ENCODE data around the gene SH3RF3. TPM values are rescaled to one million over a fixed set of nuclear protein-coding genes. Genes with fewer than 3 reads are reported as not detected.

SH3RF3 gene
- total RNA-seq, 1 donor from 2014 or later = 0.28 TPM

DNA sequence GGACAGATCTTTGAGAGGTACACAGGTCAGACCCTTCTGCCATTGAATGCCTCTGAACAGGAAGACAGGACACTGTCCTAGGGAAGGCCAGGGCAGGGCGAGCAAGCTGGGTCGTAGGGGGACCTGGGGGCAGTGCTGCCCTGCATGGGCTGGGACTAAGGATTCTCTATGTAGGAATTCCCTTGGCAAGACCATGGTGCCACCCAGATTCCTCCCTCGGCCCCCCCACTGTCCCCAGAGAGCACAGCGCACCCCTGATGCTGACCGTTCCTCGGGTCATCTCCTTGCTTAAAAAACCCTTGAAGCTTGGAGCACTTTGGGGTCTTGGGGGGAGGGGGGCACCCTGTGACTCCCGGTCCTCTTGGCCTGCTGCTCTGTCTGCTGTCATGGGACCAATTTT lies 289.7 kb downstream of the SH3RF3 start:
- no peaks in the 10 kb centered on the region for H3F3A ChIP-seq (ENCODE audit: low read depth)
- H4K20me1 ChIP-seq (ENCODE audit: low read depth) = no peaks in the 10 kb centered on the region
- H2AFZ ChIP-seq (replicated peaks) = no peak overlapping the region
- TF ChIP-seq, protein P1, sequence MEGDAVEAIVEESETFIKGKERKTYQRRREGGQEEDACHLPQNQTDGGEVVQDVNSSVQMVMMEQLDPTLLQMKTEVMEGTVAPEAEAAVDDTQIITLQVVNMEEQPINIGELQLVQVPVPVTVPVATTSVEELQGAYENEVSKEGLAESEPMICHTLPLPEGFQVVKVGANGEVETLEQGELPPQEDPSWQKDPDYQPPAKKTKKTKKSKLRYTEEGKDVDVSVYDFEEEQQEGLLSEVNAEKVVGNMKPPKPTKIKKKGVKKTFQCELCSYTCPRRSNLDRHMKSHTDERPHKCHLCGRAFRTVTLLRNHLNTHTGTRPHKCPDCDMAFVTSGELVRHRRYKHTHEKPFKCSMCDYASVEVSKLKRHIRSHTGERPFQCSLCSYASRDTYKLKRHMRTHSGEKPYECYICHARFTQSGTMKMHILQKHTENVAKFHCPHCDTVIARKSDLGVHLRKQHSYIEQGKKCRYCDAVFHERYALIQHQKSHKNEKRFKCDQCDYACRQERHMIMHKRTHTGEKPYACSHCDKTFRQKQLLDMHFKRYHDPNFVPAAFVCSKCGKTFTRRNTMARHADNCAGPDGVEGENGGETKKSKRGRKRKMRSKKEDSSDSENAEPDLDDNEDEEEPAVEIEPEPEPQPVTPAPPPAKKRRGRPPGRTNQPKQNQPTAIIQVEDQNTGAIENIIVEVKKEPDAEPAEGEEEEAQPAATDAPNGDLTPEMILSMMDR (IDR thresholded peaks at IDR 0.05) = no peak
- TF ChIP-seq EZH2phosphoT487 (IDR thresholded peaks at IDR 0.05) (no peak), EZH2 (IDR thresholded peaks at IDR 0.05) (no peak)
- H3K79me2 ChIP-seq (ENCODE audit: low read depth) = no peaks in the 10 kb centered on the region
- no peaks in the 10 kb centered on the region for H3K27me3 ChIP-seq
- H3K4me1 ChIP-seq = no peaks in the 10 kb centered on the region
- Mint-ChIP-seq H3K36me3 (peaks cover 11% of the 10 kb centered on the region), H3K4me3 (no peak overlapping the region), H3K9me3 (no peaks in the 10 kb centered on the region), H3K27ac (no peak overlapping the region), H3K27me3 (ENCODE audit: insufficient read depth, low read depth) (peaks cover 7% of the 10 kb centered on the region), H3K4me1 (peaks cover 18% of the 10 kb centered on the region)
- DNase-seq (ENCODE audit: low spot score) = no peak
- no peak overlapping the region for H3K4me2 ChIP-seq
- H3K36me3 ChIP-seq = no peaks in the 10 kb centered on the region
- no peak overlapping the region for H3K27ac ChIP-seq
- H3K9ac ChIP-seq = no peak overlapping the region
- H3K9me3 ChIP-seq (ENCODE audit: low read depth) = no peaks in the 10 kb centered on the region
- H3K4me3 ChIP-seq = no peak overlapping the region

GRCh38 chr2:109419171-109419756 lies 290.3 kb downstream of the SH3RF3 start:
- no peak for DNase-seq (ENCODE audit: low spot score)
- H3K9me3 ChIP-seq (ENCODE audit: low read depth) = no peaks in the 10 kb centered on the region
- no peaks in the 10 kb centered on the region for H3K36me3 ChIP-seq
- Mint-ChIP-seq H3K9me3 (no peaks in the 10 kb centered on the region), H3K27ac (peak overlapping the region; percentile 21), H3K27me3 (ENCODE audit: insufficient read depth, low read depth) (peaks cover 4% of the 10 kb centered on the region), H3K4me1 (peaks cover 18% of the 10 kb centered on the region), H3K36me3 (peaks cover 9% of the 10 kb centered on the region), H3K4me3 (no peak overlapping the region)
- H3K79me2 ChIP-seq (ENCODE audit: low read depth) = no peaks in the 10 kb centered on the region
- H3K4me2 ChIP-seq = no peak overlapping the region
- no peaks in the 10 kb centered on the region for H3F3A ChIP-seq (ENCODE audit: low read depth)
- no peak overlapping the region for H3K9ac ChIP-seq
- no peak for TF ChIP-seq EZH2phosphoT487 (IDR thresholded peaks at IDR 0.05)
- TF ChIP-seq, protein P1 (IDR thresholded peaks at IDR 0.05) = no peak
- TF ChIP-seq EZH2 (IDR thresholded peaks at IDR 0.05) = no peak
- no peak overlapping the region for H3K4me3 ChIP-seq
- no peaks in the 10 kb centered on the region for H3K27me3 ChIP-seq
- H3K27ac ChIP-seq = no peak overlapping the region
- H4K20me1 ChIP-seq (ENCODE audit: low read depth) = no peaks in the 10 kb centered on the region
- H3K4me1 ChIP-seq = no peaks in the 10 kb centered on the region
- no peak overlapping the region for H2AFZ ChIP-seq (replicated peaks)

- TF ChIP-seq EZH2phosphoT487 (IDR thresholded peaks at IDR 0.05) (no peak), EZH2 (IDR thresholded peaks at IDR 0.05) (no peak)
- TF ChIP-seq, protein P1 (IDR thresholded peaks at IDR 0.05) = no peak
These were observed 291.0 kb downstream of the SH3RF3 start for GRCh38 chr2:109419960-109420370.

More at GRCh38 chr2:109419960-109420370, 291.0 kb downstream of the SH3RF3 start:
- DNase-seq (ENCODE audit: low spot score) = no peak
- Mint-ChIP-seq H3K27me3 (ENCODE audit: insufficient read depth, low read depth) (peaks cover 2% of the 10 kb centered on the region), H3K4me1 (peaks cover 18% of the 10 kb centered on the region), H3K9me3 (no peaks in the 10 kb centered on the region), H3K27ac (no peak overlapping the region), H3K4me3 (no peak overlapping the region), H3K36me3 (peaks cover 9% of the 10 kb centered on the region)
- Histone ChIP-seq H3K27ac (no peak overlapping the region), H3K4me2 (no peak overlapping the region), H3K36me3 (no peaks in the 10 kb centered on the region), H3F3A (ENCODE audit: low read depth) (no peaks in the 10 kb centered on the region), H2AFZ (replicated peaks) (no peak overlapping the region), H3K79me2 (ENCODE audit: low read depth) (no peaks in the 10 kb centered on the region), H3K9me3 (ENCODE audit: low read depth) (no peaks in the 10 kb centered on the region), H4K20me1 (ENCODE audit: low read depth) (no peaks in the 10 kb centered on the region), H3K4me3 (no peak overlapping the region), H3K4me1 (no peaks in the 10 kb centered on the region), H3K9ac (no peak overlapping the region), H3K27me3 (no peaks in the 10 kb centered on the region)
